Stimulated activated CD8-positive, alpha-beta memory T cell treated with anti-CD3 and anti-CD28 coated beads, Interleukin-4, amount 100 ng/mL, for 24 hours (primary cell): Measurements from ENCODE around the gene LRP5.

Source experiments
- DNase-seq: peaks from one replicate; pipeline ENCODE4 v3.0.0-alpha.2; 2020; ENCODE audit warnings: low read depth

Gene LRP5

GRCh38 chr11:68371171-68372041, 59.0 kb downstream of the LRP5 start:
- DNase-seq = no peak

- DNase-seq = no peak
Measured at GRCh38 chr11:68372114-68372513, 59.7 kb downstream of the LRP5 start.

GRCh38 chr11:68372625-68373024, 60.2 kb downstream of the LRP5 start:
- DNase-seq = no peak

GRCh38 chr11:68373189-68373814, 60.9 kb downstream of the LRP5 start:
- no peak for DNase-seq

GRCh38 chr11:68373815-68374501, 61.6 kb downstream of the LRP5 start:
- DNase-seq = no peak

- no peak for DNase-seq
Measured at GRCh38 chr11:68374531-68374930, 62.1 kb downstream of the LRP5 start.

- no peak for DNase-seq
Measured at GRCh38 chr11:68375337-68375736, 62.9 kb downstream of the LRP5 start.

- no peak for DNase-seq
Measured at GRCh38 chr11:68375766-68376165, 63.4 kb downstream of the LRP5 start.

GRCh38 chr11:68377389-68377795, 65.0 kb downstream of the LRP5 start:
- DNase-seq = no peak

- DNase-seq = no peak
Measured at GRCh38 chr11:68379206-68379605, 66.8 kb downstream of the LRP5 start.

GRCh38 chr11:68380786-68381622, 68.6 kb downstream of the LRP5 start:
- no peak for DNase-seq

GRCh38 chr11:68381716-68382115, 69.3 kb downstream of the LRP5 start:
- DNase-seq = no peak

- no peak for DNase-seq
Measured at GRCh38 chr11:68382358-68382998, 70.1 kb downstream of the LRP5 start.

- peak; percentile 50 for DNase-seq
Measured at GRCh38 chr11:68383976-68384501, 71.6 kb downstream of the LRP5 start.

GRCh38 chr11:68384530-68385081, 72.2 kb downstream of the LRP5 start:
- no peak for DNase-seq

GRCh38 chr11:68385128-68385527, 72.7 kb downstream of the LRP5 start:
- no peak for DNase-seq

GRCh38 chr11:68386331-68386978, 74.1 kb downstream of the LRP5 start:
- no peak for DNase-seq

- DNase-seq = no peak
Measured at GRCh38 chr11:68387840-68388239, 75.4 kb downstream of the LRP5 start.

- no peak for DNase-seq
Measured at GRCh38 chr11:68388595-68389198, 76.3 kb downstream of the LRP5 start.

- DNase-seq = no peak
Measured at GRCh38 chr11:68390315-68390714, 77.9 kb downstream of the LRP5 start.
